ENCODE data around the gene EGR1. TPM values are rescaled to one million over a fixed set of nuclear protein-coding genes. Genes with fewer than 3 reads are reported as not detected.
"Not testable (repeated sequence)": the region's sequence is repeated elsewhere in the genome, so short reads cannot be mapped to it uniquely, and the experiment has no call there.

Gene EGR1
- total and polyA plus RNA-seq, 4 experiments from 2014 or later, result 1.1 to 1.4 (median 1.1) TPM; not detected in 1

- no peak overlapping the region for H3K27ac ChIP-seq (ENCODE audit: low read depth, low read length)
- DNase-seq, result no peak
- no peaks in the 10 kb centered on the region for H3K9me3 ChIP-seq (ENCODE audit: control insufficient read depth in 1 of 2, low read length in 2 of 2)
- H3K4me3 Mint-ChIP-seq, result no peak overlapping the region
- H3K4me3 ChIP-seq (ENCODE audit: low read length in 2 of 2), result no peak overlapping the region
- H3K27ac Mint-ChIP-seq, result no peak overlapping the region
- intact Hi-C loops (cut with micrococcal nuclease), result no loop called here
- H3K27me3 ChIP-seq (ENCODE audit: insufficient read depth, low read length), result no peaks in the 10 kb centered on the region
- POLR2A ChIA-PET (ENCODE audit: partially characterized antibody), result no interaction called here
- H3K27me3 Mint-ChIP-seq, result no peaks in the 10 kb centered on the region
- CTCF ChIA-PET (ENCODE audit: partially characterized antibody), result no interaction called here
- peaks cover 32 to 38% of the 10 kb centered on the region in 2 donors for H3K36me3 Mint-ChIP-seq
- H3K4me1 Mint-ChIP-seq, result peaks cover 0 to 4% (median 1%) of the 10 kb centered on the region in 4 donors
- peaks cover 32% of the 10 kb centered on the region for H3K36me3 ChIP-seq (ENCODE audit: insufficient read depth, low read length)
- no peaks in the 10 kb centered on the region for H3K9me3 Mint-ChIP-seq
- no peaks in the 10 kb centered on the region for H3K4me1 ChIP-seq (ENCODE audit: insufficient read depth, low read length)
Measured at GRCh38 chr5:138506370-138507306, 41.4 kb downstream of the EGR1 start.

DNA sequence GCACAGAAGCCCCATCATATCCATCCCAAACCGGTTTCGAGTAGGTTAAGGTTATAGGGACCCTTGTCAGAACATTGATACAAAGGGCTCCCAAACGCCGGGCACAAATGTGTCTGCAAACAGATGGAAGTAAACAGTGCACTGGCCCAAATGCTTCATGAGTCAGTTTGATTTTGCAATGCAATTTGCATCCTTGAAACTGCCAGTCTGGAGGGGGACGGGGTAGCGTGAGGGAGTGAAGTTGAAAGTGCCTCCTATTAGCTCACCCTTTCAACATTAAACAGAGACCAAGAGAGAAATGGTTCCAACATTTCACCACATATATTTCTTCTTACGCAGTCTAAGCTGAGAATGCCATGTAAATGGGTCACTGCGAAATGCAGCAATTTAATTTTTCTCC is 42.2 kb downstream of the EGR1 start:
- H3K9me3 ChIP-seq (ENCODE audit: control insufficient read depth in 1 of 2, low read length in 2 of 2); H3K27me3 Mint-ChIP-seq; DNase-seq; H3K27me3 ChIP-seq (ENCODE audit: insufficient read depth, low read length); H3K4me1 Mint-ChIP-seq; H3K4me1 ChIP-seq (ENCODE audit: insufficient read depth, low read length); intact Hi-C loops (cut with micrococcal nuclease); H3K9me3 Mint-ChIP-seq; H3K27ac ChIP-seq (ENCODE audit: low read depth, low read length); H3K4me3 Mint-ChIP-seq; H3K4me3 ChIP-seq (ENCODE audit: low read length in 2 of 2); H3K27ac Mint-ChIP-seq; POLR2A ChIA-PET (ENCODE audit: partially characterized antibody): not testable (repeated sequence)
- peaks cover 34 to 44% of the 10 kb centered on the region in 2 donors for H3K36me3 Mint-ChIP-seq
- CTCF ChIA-PET (ENCODE audit: partially characterized antibody), result interaction anchor here (3.5 kb wide), 1 partner anchor 59 kb away, joined by 31 read pairs; no protein-coding TSS in a partner anchor
- H3K36me3 ChIP-seq (ENCODE audit: insufficient read depth, low read length), result peaks cover 36% of the 10 kb centered on the region

- Histone ChIP-seq H3K27ac (ENCODE audit: low read depth, low read length) (no peak overlapping the region), H3K9me3 (ENCODE audit: control insufficient read depth in 1 of 2, low read length in 2 of 2) (no peaks in the 10 kb centered on the region), H3K27me3 (ENCODE audit: insufficient read depth, low read length) (no peaks in the 10 kb centered on the region), H3K36me3 (ENCODE audit: insufficient read depth, low read length) (peaks cover 50% of the 10 kb centered on the region), H3K4me3 (ENCODE audit: low read length in 2 of 2) (no peak overlapping the region), H3K4me1 (ENCODE audit: insufficient read depth, low read length) (no peaks in the 10 kb centered on the region)
- Mint-ChIP-seq H3K27ac (peak overlapping the region in 3 of 7 donors; percentile 24 to 60 (median 30)), H3K27me3 (no peaks in the 10 kb centered on the region), H3K36me3 (peaks cover 36 to 58% of the 10 kb centered on the region in 2 donors), H3K4me3 (no peak overlapping the region), H3K9me3 (no peaks in the 10 kb centered on the region), H3K4me1 (no peaks in the 10 kb centered on the region)
- intact Hi-C loops (cut with micrococcal nuclease), result no loop called here
- ChIA-PET CTCF (ENCODE audit: partially characterized antibody) (interaction anchor here (0.9 to 3.5 kb wide), 4 partner anchors 9 to 71 kb away, joined by 3 to 31 read pairs (median 7); no protein-coding TSS in a partner anchor), POLR2A (ENCODE audit: partially characterized antibody) (no interaction called here)
- no peak for DNase-seq
Measured at GRCh38 chr5:138508958-138509357, 43.7 kb downstream of the EGR1 start.

DNA sequence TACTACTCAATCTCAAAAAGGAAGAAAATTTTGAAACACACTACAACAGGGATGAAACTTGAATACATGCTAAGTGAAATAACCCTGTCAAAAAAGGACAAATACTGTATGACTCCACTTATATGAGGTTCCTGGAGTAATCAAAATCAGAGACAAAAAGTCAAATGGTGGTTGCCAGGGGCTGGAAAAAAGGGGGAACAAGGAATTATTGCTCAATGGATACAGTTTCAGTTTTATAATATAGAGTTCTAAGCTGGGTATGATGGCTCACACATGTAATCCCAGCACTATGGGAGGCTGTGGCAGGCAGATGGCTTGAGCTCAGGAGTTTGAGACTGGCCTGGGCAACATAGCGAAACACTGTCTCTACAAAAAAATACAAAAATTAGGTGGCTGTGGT is 48.7 kb downstream of the EGR1 start:
- Histone ChIP-seq H3K27me3 (ENCODE audit: insufficient read depth, low read length) (no peaks in the 10 kb centered on the region), H3K27ac (ENCODE audit: low read depth, low read length) (no peak overlapping the region), H3K9me3 (ENCODE audit: control insufficient read depth in 1 of 2, low read length in 2 of 2) (no peaks in the 10 kb centered on the region), H3K4me1 (ENCODE audit: insufficient read depth, low read length) (no peaks in the 10 kb centered on the region), H3K36me3 (ENCODE audit: insufficient read depth, low read length) (peaks cover 75% of the 10 kb centered on the region), H3K4me3 (ENCODE audit: low read length in 2 of 2) (no peak overlapping the region)
- Mint-ChIP-seq H3K27ac (peak overlapping the region in 3 of 7 donors; percentile 5 to 66 (median 17)), H3K27me3 (no peaks in the 10 kb centered on the region), H3K4me1 (peaks cover 4 to 8% (median 5%) of the 10 kb centered on the region in 4 donors), H3K4me3 (no peak overlapping the region), H3K36me3 (peaks cover 36 to 79% of the 10 kb centered on the region in 2 donors), H3K9me3 (no peaks in the 10 kb centered on the region)
- no peak for DNase-seq
- intact Hi-C loops (cut with micrococcal nuclease), result no loop called here
- ChIA-PET POLR2A (ENCODE audit: partially characterized antibody) (no interaction called here), CTCF (ENCODE audit: partially characterized antibody) (interaction anchor here (1.9 to 4.3 kb wide), 4 partner anchors 10 to 64 kb away, joined by 3 to 14 read pairs (median 9); no protein-coding TSS in a partner anchor)

DNA sequence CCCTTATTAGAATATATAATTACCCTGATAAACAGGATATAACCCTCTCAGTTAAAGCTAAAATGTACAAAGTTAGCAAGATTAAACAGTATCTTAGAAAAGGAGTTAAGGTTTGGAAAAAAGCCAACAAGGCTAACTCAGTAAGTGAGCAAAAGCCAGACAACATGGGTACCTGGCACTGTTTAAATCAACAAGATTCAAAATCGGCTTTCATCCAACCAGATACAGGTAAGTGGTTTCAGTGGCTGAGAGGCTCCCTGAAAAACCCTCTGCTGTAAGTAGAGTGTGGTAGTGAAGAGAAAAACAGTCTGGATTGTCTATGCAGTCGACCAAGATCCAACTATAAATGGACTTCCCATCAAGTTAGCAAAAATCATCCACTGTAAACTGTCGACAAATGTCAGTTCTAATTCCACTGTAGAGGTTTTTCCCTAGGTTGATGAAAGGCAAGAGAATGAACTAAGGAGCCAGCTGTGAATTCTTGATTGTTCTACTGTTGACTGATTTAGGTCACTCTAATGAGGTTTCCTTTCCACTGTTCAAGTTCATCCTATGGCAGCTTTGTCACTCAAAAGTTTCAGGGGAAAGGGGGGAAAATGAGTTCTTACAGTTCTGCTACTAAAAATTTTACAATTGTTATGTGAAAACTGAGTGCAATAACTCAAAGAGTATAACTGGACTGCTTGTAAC is 50.4 kb downstream of the EGR1 start:
- peaks cover 27 to 74% of the 10 kb centered on the region in 2 donors for H3K36me3 Mint-ChIP-seq
- H3K9me3 Mint-ChIP-seq, result no peaks in the 10 kb centered on the region
- no peak overlapping the region for H3K4me3 Mint-ChIP-seq
- Histone ChIP-seq H3K36me3 (ENCODE audit: insufficient read depth, low read length) (peaks cover 65% of the 10 kb centered on the region), H3K9me3 (ENCODE audit: control insufficient read depth in 1 of 2, low read length in 2 of 2) (no peaks in the 10 kb centered on the region), H3K4me1 (ENCODE audit: insufficient read depth, low read length) (no peaks in the 10 kb centered on the region), H3K27me3 (ENCODE audit: insufficient read depth, low read length) (no peaks in the 10 kb centered on the region), H3K27ac (ENCODE audit: low read depth, low read length) (no peak overlapping the region), H3K4me3 (ENCODE audit: low read length in 2 of 2) (no peak overlapping the region)
- peaks cover 12 to 13% (median 12%) of the 10 kb centered on the region in 4 donors for H3K4me1 Mint-ChIP-seq
- H3K27ac Mint-ChIP-seq, result peak overlapping the region in 3 of 7 donors; percentile 10 to 70 (median 50)
- H3K27me3 Mint-ChIP-seq, result no peaks in the 10 kb centered on the region
- intact Hi-C loops (cut with micrococcal nuclease), result no loop called here
- no peak for DNase-seq
- CTCF ChIA-PET (ENCODE audit: partially characterized antibody), result interaction anchor here (0.9 to 4.3 kb wide), 3 partner anchors 12 to 66 kb away, joined by 4 to 14 read pairs (median 8); no protein-coding TSS in a partner anchor
- POLR2A ChIA-PET (ENCODE audit: partially characterized antibody), result no interaction called here

DNA sequence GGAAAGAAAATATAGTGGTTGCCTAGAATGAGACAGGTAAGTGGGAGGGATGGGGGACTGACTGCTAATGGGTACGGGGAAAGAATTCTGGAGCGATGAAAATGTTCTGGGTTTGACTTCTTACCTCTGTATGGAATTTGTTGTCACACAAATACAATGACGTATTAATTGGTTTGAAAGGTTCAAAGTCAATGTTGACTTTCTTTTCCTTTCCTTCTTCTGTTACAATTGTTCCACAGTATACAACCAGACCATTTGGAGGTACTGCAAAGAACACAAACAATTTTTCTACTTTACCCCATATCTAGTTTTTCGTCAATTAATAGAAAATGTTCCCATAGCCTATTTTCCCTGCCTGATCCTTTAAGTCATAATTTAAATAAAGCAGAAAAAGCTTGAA is 52.2 kb downstream of the EGR1 start:
- H3K36me3 Mint-ChIP-seq, result peaks cover 16 to 64% of the 10 kb centered on the region in 2 donors
- no peak overlapping the region for H3K4me3 Mint-ChIP-seq
- Histone ChIP-seq H3K9me3 (ENCODE audit: control insufficient read depth in 1 of 2, low read length in 2 of 2) (no peaks in the 10 kb centered on the region), H3K4me3 (ENCODE audit: low read length in 2 of 2) (no peak overlapping the region), H3K27me3 (ENCODE audit: insufficient read depth, low read length) (no peaks in the 10 kb centered on the region), H3K36me3 (ENCODE audit: insufficient read depth, low read length) (peaks cover 57% of the 10 kb centered on the region), H3K4me1 (ENCODE audit: insufficient read depth, low read length) (no peaks in the 10 kb centered on the region), H3K27ac (ENCODE audit: low read depth, low read length) (no peak overlapping the region)
- H3K4me1 Mint-ChIP-seq, result peaks cover 16 to 21% (median 18%) of the 10 kb centered on the region in 4 donors
- no peak overlapping the region for H3K27ac Mint-ChIP-seq
- DNase-seq, result no peak
- H3K9me3 Mint-ChIP-seq, result no peaks in the 10 kb centered on the region
- POLR2A ChIA-PET (ENCODE audit: partially characterized antibody), result no interaction called here
- H3K27me3 Mint-ChIP-seq, result no peaks in the 10 kb centered on the region
- CTCF ChIA-PET (ENCODE audit: partially characterized antibody), result interaction anchor here (4.3 kb wide), 1 partner anchor 68 kb away, joined by 14 read pairs; no protein-coding TSS in a partner anchor
- intact Hi-C loops (cut with micrococcal nuclease), result no loop called here
